ENCODE results near the gene F2RL2.

GRCh38 chr5:76604838-76605237, 18.4 kb downstream of the F2RL2 start:
- TF ChIP-seq, protein P1, sequence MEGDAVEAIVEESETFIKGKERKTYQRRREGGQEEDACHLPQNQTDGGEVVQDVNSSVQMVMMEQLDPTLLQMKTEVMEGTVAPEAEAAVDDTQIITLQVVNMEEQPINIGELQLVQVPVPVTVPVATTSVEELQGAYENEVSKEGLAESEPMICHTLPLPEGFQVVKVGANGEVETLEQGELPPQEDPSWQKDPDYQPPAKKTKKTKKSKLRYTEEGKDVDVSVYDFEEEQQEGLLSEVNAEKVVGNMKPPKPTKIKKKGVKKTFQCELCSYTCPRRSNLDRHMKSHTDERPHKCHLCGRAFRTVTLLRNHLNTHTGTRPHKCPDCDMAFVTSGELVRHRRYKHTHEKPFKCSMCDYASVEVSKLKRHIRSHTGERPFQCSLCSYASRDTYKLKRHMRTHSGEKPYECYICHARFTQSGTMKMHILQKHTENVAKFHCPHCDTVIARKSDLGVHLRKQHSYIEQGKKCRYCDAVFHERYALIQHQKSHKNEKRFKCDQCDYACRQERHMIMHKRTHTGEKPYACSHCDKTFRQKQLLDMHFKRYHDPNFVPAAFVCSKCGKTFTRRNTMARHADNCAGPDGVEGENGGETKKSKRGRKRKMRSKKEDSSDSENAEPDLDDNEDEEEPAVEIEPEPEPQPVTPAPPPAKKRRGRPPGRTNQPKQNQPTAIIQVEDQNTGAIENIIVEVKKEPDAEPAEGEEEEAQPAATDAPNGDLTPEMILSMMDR (IDR thresholded peaks at IDR 0.05; ENCODE audit: insufficient read depth, low read length, poor library complexity, severe bottlenecking), result no peak
- no peak for TF ChIP-seq EZH2phosphoT487 (conservative IDR thresholded peaks at IDR 0.05; ENCODE audit: low read length)

Measured in SU-DHL-6 (cell line).